Measurements from ENCODE around the gene FGF18.
A peak's percentile ranks its signal among the peaks of the same experiment; 100 is the strongest.

The FGF18 gene

GRCh38 chr5:171388816-171389168, 30.7 kb upstream of the FGF18 start:
- Histone ChIP-seq H3K36me3 (ENCODE audit: control insufficient read depth, insufficient read depth, low read length) (no peaks in the 10 kb centered on the region), H3K27me3 (ENCODE audit: control insufficient read depth, insufficient read depth, low read length) (no peaks in the 10 kb centered on the region), H3K9me3 (ENCODE audit: control insufficient read depth, low read length) (no peaks in the 10 kb centered on the region), H3K9ac (no peak overlapping the region), H3K4me3 (ENCODE audit: low read depth, low read length) (peak overlapping the region; percentile 94), H3K27ac (no peak overlapping the region), H3K4me1 (peaks cover 14% of the 10 kb centered on the region), H3K4me2 (ENCODE audit: low read length) (peak overlapping the region; percentile 91), H3K79me2 (peaks cover 46% of the 10 kb centered on the region), H2AFZ (no peak overlapping the region)
- TF ChIP-seq CTCF (IDR thresholded peaks at IDR 0.05) = no peak

GRCh38 chr5:171390883-171391677, 28.4 kb upstream of the FGF18 start:
- no peak overlapping the region for H3K4me2 ChIP-seq (ENCODE audit: low read length)
- H3K36me3 ChIP-seq (ENCODE audit: control insufficient read depth, insufficient read depth, low read length) = no peaks in the 10 kb centered on the region
- H3K9me3 ChIP-seq (ENCODE audit: control insufficient read depth, low read length) = no peaks in the 10 kb centered on the region
- TF ChIP-seq CTCF (IDR thresholded peaks at IDR 0.05) = no peak
- no peak overlapping the region for H3K9ac ChIP-seq
- H3K4me1 ChIP-seq = peaks cover 14% of the 10 kb centered on the region
- H3K27ac ChIP-seq = no peak overlapping the region
- H3K4me3 ChIP-seq (ENCODE audit: low read depth, low read length) = no peak overlapping the region
- H2AFZ ChIP-seq = no peak overlapping the region
- peaks cover 67% of the 10 kb centered on the region for H3K79me2 ChIP-seq
- H3K27me3 ChIP-seq (ENCODE audit: control insufficient read depth, insufficient read depth, low read length) = no peaks in the 10 kb centered on the region

- Histone ChIP-seq H3K27me3 (ENCODE audit: control insufficient read depth, insufficient read depth, low read length) (no peaks in the 10 kb centered on the region), H3K9ac (no peak overlapping the region), H3K4me2 (ENCODE audit: low read length) (no peak overlapping the region), H3K4me3 (ENCODE audit: low read depth, low read length) (no peak overlapping the region), H3K36me3 (ENCODE audit: control insufficient read depth, insufficient read depth, low read length) (no peaks in the 10 kb centered on the region), H3K79me2 (peaks cover 76% of the 10 kb centered on the region), H3K4me1 (peaks cover 15% of the 10 kb centered on the region), H3K9me3 (ENCODE audit: control insufficient read depth, low read length) (no peaks in the 10 kb centered on the region), H2AFZ (no peak overlapping the region), H3K27ac (no peak overlapping the region)
- TF ChIP-seq CTCF (IDR thresholded peaks at IDR 0.05) = no peak
These were observed 27.4 kb upstream of the FGF18 start for GRCh38 chr5:171391996-171392577.

GRCh38 chr5:171392585-171393159, 26.8 kb upstream of the FGF18 start:
- H3K9me3 ChIP-seq (ENCODE audit: control insufficient read depth, low read length) = no peaks in the 10 kb centered on the region
- H3K79me2 ChIP-seq = peaks cover 78% of the 10 kb centered on the region
- no peak overlapping the region for H2AFZ ChIP-seq
- H3K4me3 ChIP-seq (ENCODE audit: low read depth, low read length) = no peak overlapping the region
- no peaks in the 10 kb centered on the region for H3K36me3 ChIP-seq (ENCODE audit: control insufficient read depth, insufficient read depth, low read length)
- H3K27ac ChIP-seq = no peak overlapping the region
- no peak overlapping the region for H3K9ac ChIP-seq
- H3K4me2 ChIP-seq (ENCODE audit: low read length) = no peak overlapping the region
- H3K4me1 ChIP-seq = peaks cover 17% of the 10 kb centered on the region
- TF ChIP-seq CTCF (IDR thresholded peaks at IDR 0.05) = no peak
- H3K27me3 ChIP-seq (ENCODE audit: control insufficient read depth, insufficient read depth, low read length) = no peaks in the 10 kb centered on the region

Measured in parathyroid adenoma (tissue), 2 donors.